ENCODE results near the gene BABAM2. TPM values are rescaled to one million over a fixed set of nuclear protein-coding genes. Genes with fewer than 3 reads are reported as not detected.

The BABAM2 gene
- total RNA-seq, 1 donor from 2014 or later: 46.7 TPM

- peaks cover 9% of the 10 kb centered on the region for H3K4me1 Mint-ChIP-seq
- no peaks in the 10 kb centered on the region for H3K27me3 Mint-ChIP-seq
- intact Hi-C loops (cut with micrococcal nuclease): no loop called here
- peaks cover 7% of the 10 kb centered on the region for H3K36me3 Mint-ChIP-seq (ENCODE audit: low read depth)
- H3K4me3 Mint-ChIP-seq: no peak overlapping the region
- no peaks in the 10 kb centered on the region for H3K9me3 Mint-ChIP-seq
- DNase-seq: no peak
- no peak overlapping the region for H3K27ac Mint-ChIP-seq
Measured at GRCh38 chr2:28224648-28225472, 334.3 kb downstream of the BABAM2 start.

GRCh38 chr2:28225473-28226080 lies 335.0 kb downstream of the BABAM2 start:
- peaks cover 7% of the 10 kb centered on the region for H3K4me1 Mint-ChIP-seq
- intact Hi-C loops (cut with micrococcal nuclease): no loop called here
- H3K27ac Mint-ChIP-seq: no peak overlapping the region
- no peak overlapping the region for H3K4me3 Mint-ChIP-seq
- no peaks in the 10 kb centered on the region for H3K27me3 Mint-ChIP-seq
- no peaks in the 10 kb centered on the region for H3K9me3 Mint-ChIP-seq
- H3K36me3 Mint-ChIP-seq (ENCODE audit: low read depth): peaks cover 6% of the 10 kb centered on the region
- no peak for DNase-seq

- intact Hi-C loops (cut with micrococcal nuclease): no loop called here
- H3K27me3 Mint-ChIP-seq: no peaks in the 10 kb centered on the region
- H3K4me1 Mint-ChIP-seq: peaks cover 7% of the 10 kb centered on the region
- no peak overlapping the region for H3K4me3 Mint-ChIP-seq
- DNase-seq: no peak
- H3K36me3 Mint-ChIP-seq (ENCODE audit: low read depth): peaks cover 7% of the 10 kb centered on the region
- H3K27ac Mint-ChIP-seq: no peak overlapping the region
- no peaks in the 10 kb centered on the region for H3K9me3 Mint-ChIP-seq
Measured at GRCh38 chr2:28226558-28226957, 336.0 kb downstream of the BABAM2 start.

- no peak overlapping the region for H3K27ac Mint-ChIP-seq
- intact Hi-C loops (cut with micrococcal nuclease): no loop called here
- H3K9me3 Mint-ChIP-seq: peaks cover 4% of the 10 kb centered on the region
- H3K4me1 Mint-ChIP-seq: peaks cover 7% of the 10 kb centered on the region
- no peaks in the 10 kb centered on the region for H3K27me3 Mint-ChIP-seq
- no peak for DNase-seq
- peaks cover 11% of the 10 kb centered on the region for H3K36me3 Mint-ChIP-seq (ENCODE audit: low read depth)
- H3K4me3 Mint-ChIP-seq: no peak overlapping the region
Measured at GRCh38 chr2:28227498-28227897, 337.0 kb downstream of the BABAM2 start.

- H3K27ac Mint-ChIP-seq: no peak overlapping the region
- DNase-seq: no peak
- H3K36me3 Mint-ChIP-seq (ENCODE audit: low read depth): peaks cover 10% of the 10 kb centered on the region
- H3K27me3 Mint-ChIP-seq: no peaks in the 10 kb centered on the region
- H3K4me3 Mint-ChIP-seq: no peak overlapping the region
- H3K9me3 Mint-ChIP-seq: peaks cover 4% of the 10 kb centered on the region
- H3K4me1 Mint-ChIP-seq: peaks cover 9% of the 10 kb centered on the region
- intact Hi-C loops (cut with micrococcal nuclease): no loop called here
Measured at GRCh38 chr2:28228434-28228995, 338.0 kb downstream of the BABAM2 start.

- intact Hi-C loops (cut with micrococcal nuclease): no loop called here
- H3K27me3 Mint-ChIP-seq: no peaks in the 10 kb centered on the region
Measured at GRCh38 chr2:28231110-28231631, 340.6 kb downstream of the BABAM2 start.

GRCh38 chr2:28232295-28232694 lies 341.8 kb downstream of the BABAM2 start:
- Mint-ChIP-seq H3K36me3 (ENCODE audit: low read depth) (peaks cover 15% of the 10 kb centered on the region), H3K9me3 (peaks cover 4% of the 10 kb centered on the region), H3K4me3 (no peak overlapping the region), H3K4me1 (peaks cover 2% of the 10 kb centered on the region), H3K27ac (no peak overlapping the region), H3K27me3 (no peaks in the 10 kb centered on the region)
- intact Hi-C loops (cut with micrococcal nuclease): no loop called here
- DNase-seq: no peak

More at GRCh38 chr2:28231110-28231631, 340.6 kb downstream of the BABAM2 start:
- Mint-ChIP-seq H3K4me3 (no peak overlapping the region), H3K4me1 (peaks cover 2% of the 10 kb centered on the region), H3K36me3 (ENCODE audit: low read depth) (peaks cover 14% of the 10 kb centered on the region), H3K27ac (no peak overlapping the region), H3K9me3 (peaks cover 4% of the 10 kb centered on the region)
- DNase-seq: no peak

- intact Hi-C loops (cut with micrococcal nuclease): no loop called here
- peaks cover 18% of the 10 kb centered on the region for H3K36me3 Mint-ChIP-seq (ENCODE audit: low read depth)
- no peak for DNase-seq
- H3K27me3 Mint-ChIP-seq: no peaks in the 10 kb centered on the region
- peaks cover 2% of the 10 kb centered on the region for H3K4me1 Mint-ChIP-seq
- peaks cover 4% of the 10 kb centered on the region for H3K9me3 Mint-ChIP-seq
- H3K27ac Mint-ChIP-seq: no peak overlapping the region
- no peak overlapping the region for H3K4me3 Mint-ChIP-seq
Measured at GRCh38 chr2:28233164-28233676, 342.7 kb downstream of the BABAM2 start.

- Mint-ChIP-seq H3K27me3 (no peaks in the 10 kb centered on the region), H3K36me3 (ENCODE audit: low read depth) (peaks cover 17% of the 10 kb centered on the region), H3K4me1 (peaks cover 2% of the 10 kb centered on the region), H3K27ac (no peak overlapping the region), H3K4me3 (no peak overlapping the region), H3K9me3 (peaks cover 4% of the 10 kb centered on the region)
- no peak for DNase-seq
- intact Hi-C loops (cut with micrococcal nuclease): no loop called here
Measured at GRCh38 chr2:28234807-28235206, 344.3 kb downstream of the BABAM2 start.

- peaks cover 3% of the 10 kb centered on the region for H3K4me1 Mint-ChIP-seq
- intact Hi-C loops (cut with micrococcal nuclease): no loop called here
- peaks cover 13% of the 10 kb centered on the region for H3K36me3 Mint-ChIP-seq (ENCODE audit: low read depth)
- H3K27ac Mint-ChIP-seq: no peak overlapping the region
- H3K9me3 Mint-ChIP-seq: no peaks in the 10 kb centered on the region
- H3K27me3 Mint-ChIP-seq: no peaks in the 10 kb centered on the region
- DNase-seq: no peak
- no peak overlapping the region for H3K4me3 Mint-ChIP-seq
Measured at GRCh38 chr2:28239207-28239606, 348.7 kb downstream of the BABAM2 start.

- Mint-ChIP-seq H3K4me1 (peaks cover 3% of the 10 kb centered on the region), H3K4me3 (no peak overlapping the region), H3K9me3 (no peaks in the 10 kb centered on the region), H3K27ac (no peak overlapping the region), H3K27me3 (no peaks in the 10 kb centered on the region), H3K36me3 (ENCODE audit: low read depth) (peaks cover 20% of the 10 kb centered on the region)
- no peak for DNase-seq
- intact Hi-C loops (cut with micrococcal nuclease): no loop called here
Measured at GRCh38 chr2:28240937-28241336, 350.4 kb downstream of the BABAM2 start.

GRCh38 chr2:28247290-28247689 lies 356.8 kb downstream of the BABAM2 start:
- H3K9me3 Mint-ChIP-seq: no peaks in the 10 kb centered on the region
- no peak for DNase-seq
- H3K36me3 Mint-ChIP-seq (ENCODE audit: low read depth): peaks cover 21% of the 10 kb centered on the region
- peaks cover 30% of the 10 kb centered on the region for H3K4me1 Mint-ChIP-seq
- H3K27ac Mint-ChIP-seq: no peak overlapping the region
- intact Hi-C loops (cut with micrococcal nuclease): no loop called here
- no peak overlapping the region for H3K4me3 Mint-ChIP-seq
- H3K27me3 Mint-ChIP-seq: no peaks in the 10 kb centered on the region

- H3K4me1 Mint-ChIP-seq: peaks cover 34% of the 10 kb centered on the region
- peaks cover 21% of the 10 kb centered on the region for H3K36me3 Mint-ChIP-seq (ENCODE audit: low read depth)
- intact Hi-C loops (cut with micrococcal nuclease): no loop called here
- no peaks in the 10 kb centered on the region for H3K9me3 Mint-ChIP-seq
- H3K27ac Mint-ChIP-seq: no peak overlapping the region
- H3K4me3 Mint-ChIP-seq: no peak overlapping the region
- H3K27me3 Mint-ChIP-seq: no peaks in the 10 kb centered on the region
- no peak for DNase-seq
Measured at GRCh38 chr2:28247734-28248133, 357.2 kb downstream of the BABAM2 start.

- no peak overlapping the region for H3K4me3 Mint-ChIP-seq
- H3K9me3 Mint-ChIP-seq: no peaks in the 10 kb centered on the region
- DNase-seq: no peak
- intact Hi-C loops (cut with micrococcal nuclease): no loop called here
- peaks cover 24% of the 10 kb centered on the region for H3K36me3 Mint-ChIP-seq (ENCODE audit: low read depth)
- no peaks in the 10 kb centered on the region for H3K27me3 Mint-ChIP-seq
- H3K27ac Mint-ChIP-seq: no peak overlapping the region
- peaks cover 41% of the 10 kb centered on the region for H3K4me1 Mint-ChIP-seq
Measured at GRCh38 chr2:28248511-28248910, 358.0 kb downstream of the BABAM2 start.

Measured in activated CD4-positive, alpha-beta T cell treated with anti-CD3 and anti-CD28 coated beads, Interleukin-2, amount 10 ng/mL, durations not matched to agents 24 days and 14 days (primary cell).